ENCODE data around the gene TRAF1.

TRAF1 gene

DNA sequence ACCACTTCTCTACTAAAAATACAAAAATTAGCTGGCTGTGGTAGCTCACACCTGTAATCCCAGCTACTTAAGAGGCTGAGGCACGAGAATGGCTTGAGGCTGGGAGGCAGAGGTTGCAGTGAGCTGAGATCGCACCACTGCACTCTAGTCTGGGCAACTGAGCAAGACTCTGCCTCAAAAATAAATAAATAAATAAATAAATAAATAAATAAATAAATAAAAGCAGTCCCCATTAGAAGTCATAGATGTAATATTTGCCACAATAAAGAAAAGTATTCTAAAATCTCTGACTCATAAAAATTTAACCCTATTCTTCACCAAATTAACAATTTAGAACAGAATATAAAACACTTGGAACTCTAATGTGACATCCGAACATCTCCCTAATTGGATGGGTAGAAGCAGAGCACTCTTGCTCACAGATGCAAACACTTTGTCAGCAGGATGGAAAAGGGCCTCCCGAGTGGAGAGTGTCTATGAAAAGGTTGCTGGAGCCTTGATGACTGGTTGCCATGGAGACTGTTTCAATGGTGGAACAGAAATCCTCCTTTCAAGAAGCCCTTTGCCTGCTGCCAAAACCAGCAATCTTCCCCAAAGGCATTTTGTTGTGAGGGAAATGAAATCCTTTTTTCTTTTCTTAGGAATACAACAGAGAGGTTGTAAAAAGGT, 38.9 kb upstream of the TRAF1 start:
- WGBS (ENCODE audit: insufficient coverage) = 90% methylated on average over 1 of the region's 4 CpGs
- ChIA-PET POLR2A (no interaction called here), CTCF (interaction anchor here (0.9 kb wide), 2 partner anchors 95 to 97 kb away, joined by 3 to 4 read pairs; no protein-coding TSS in a partner anchor)
- no peak for DNase-seq
- Histone ChIP-seq H3K36me3 (ENCODE audit: control insufficient read depth in 4 of 4, insufficient read depth in 4 of 4, low read length in 3 of 4) (peaks cover 0 to 7% (median 2%) of the 10 kb centered on the region in 4 experiments), H3K4me1 (ENCODE audit: control extremely low read depth in 1 of 4, control insufficient read depth in 4 of 4, insufficient read depth in 4 of 4, low read length in 3 of 4) (no peaks in the 10 kb centered on the region), H3K4me3 (ENCODE audit: control insufficient read depth in 1 of 7, extremely low read depth in 1 of 7, insufficient read depth in 4 of 7, low read depth in 2 of 7, low read length in 6 of 7) (no peak overlapping the region), H3K27me3 (replicated peaks in 2 of 5; ENCODE audit: control insufficient read depth in 4 of 5, insufficient read depth in 5 of 5, low read length in 4 of 5) (no peaks in the 10 kb centered on the region), H3K27ac (ENCODE audit: insufficient read depth in 1 of 2, low read depth in 1 of 2, low read length in 2 of 2, poor library complexity in 1 of 2, severe bottlenecking in 2 of 2) (no peak overlapping the region), H3K9me3 (ENCODE audit: control extremely low read depth in 1 of 5, control insufficient read depth in 4 of 5, insufficient read depth in 2 of 5, low read depth in 1 of 5, low read length in 4 of 5) (no peaks in the 10 kb centered on the region)

DNA sequence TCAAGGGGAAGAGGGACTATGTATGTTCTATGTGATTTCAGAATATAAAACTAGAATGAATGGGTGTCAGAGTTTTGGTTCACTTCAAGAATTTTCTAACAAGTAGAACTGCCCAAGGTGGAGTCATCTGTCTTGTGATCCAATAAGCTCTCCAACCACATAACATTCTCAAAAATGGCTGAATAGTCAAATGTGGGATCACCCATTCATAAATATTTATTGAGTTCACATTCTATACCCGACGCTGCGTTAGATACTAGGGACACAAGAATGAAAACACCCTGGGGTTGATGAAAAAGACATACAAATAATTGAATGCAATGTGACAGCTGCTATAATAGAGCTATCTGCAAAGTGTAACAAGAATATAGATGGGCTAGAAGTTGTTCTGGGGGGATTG, 35.3 kb upstream of the TRAF1 start:
- Histone ChIP-seq H3K4me3 (ENCODE audit: control insufficient read depth in 1 of 7, extremely low read depth in 1 of 7, insufficient read depth in 4 of 7, low read depth in 2 of 7, low read length in 6 of 7) (no peak overlapping the region), H3K27me3 (replicated peaks in 2 of 5; ENCODE audit: control insufficient read depth in 4 of 5, insufficient read depth in 5 of 5, low read length in 4 of 5) (no peaks in the 10 kb centered on the region), H3K27ac (ENCODE audit: insufficient read depth in 1 of 2, low read depth in 1 of 2, low read length in 2 of 2, poor library complexity in 1 of 2, severe bottlenecking in 2 of 2) (no peak overlapping the region), H3K36me3 (ENCODE audit: control insufficient read depth in 4 of 4, insufficient read depth in 4 of 4, low read length in 3 of 4) (peaks cover 0 to 7% (median 2%) of the 10 kb centered on the region in 4 experiments), H3K4me1 (ENCODE audit: control extremely low read depth in 1 of 4, control insufficient read depth in 4 of 4, insufficient read depth in 4 of 4, low read length in 3 of 4) (no peaks in the 10 kb centered on the region), H3K9me3 (ENCODE audit: control extremely low read depth in 1 of 5, control insufficient read depth in 4 of 5, insufficient read depth in 2 of 5, low read depth in 1 of 5, low read length in 4 of 5) (no peaks in the 10 kb centered on the region)
- WGBS (ENCODE audit: insufficient coverage) = no CpG with 5 or more reads among the region's 3 CpGs
- no peak for DNase-seq
- ChIA-PET POLR2A (no interaction called here), CTCF (interaction anchor here (1.2 to 3.3 kb wide), 2 partner anchors 17 to 20 kb away, joined by 3 to 14 read pairs; no protein-coding TSS in a partner anchor)

DNA sequence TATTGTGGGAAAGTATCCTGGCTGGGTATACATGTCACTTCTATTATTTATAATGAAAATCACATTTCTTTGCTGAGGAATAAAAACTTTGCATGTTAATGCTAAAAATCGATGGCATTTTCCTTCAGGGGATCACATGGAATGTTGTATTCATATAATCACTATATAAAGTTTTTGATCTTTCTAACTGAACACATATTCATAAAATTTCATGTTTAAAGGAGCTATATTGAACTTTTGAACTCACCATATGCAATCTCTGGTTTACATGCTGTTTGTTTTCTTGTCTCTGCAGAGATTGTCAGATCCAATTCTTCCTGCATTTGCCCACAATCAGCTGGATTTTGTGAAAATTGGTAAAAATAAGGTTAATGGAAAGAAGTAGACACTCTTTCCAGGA, 33.4 kb upstream of the TRAF1 start:
- Histone ChIP-seq H3K27me3 (replicated peaks in 2 of 5; ENCODE audit: control insufficient read depth in 4 of 5, insufficient read depth in 5 of 5, low read length in 4 of 5) (no peaks in the 10 kb centered on the region), H3K9me3 (ENCODE audit: control extremely low read depth in 1 of 5, control insufficient read depth in 4 of 5, insufficient read depth in 2 of 5, low read depth in 1 of 5, low read length in 4 of 5) (no peaks in the 10 kb centered on the region), H3K4me3 (ENCODE audit: control insufficient read depth in 1 of 7, extremely low read depth in 1 of 7, insufficient read depth in 4 of 7, low read depth in 2 of 7, low read length in 6 of 7) (no peak overlapping the region), H3K36me3 (ENCODE audit: control insufficient read depth in 4 of 4, insufficient read depth in 4 of 4, low read length in 3 of 4) (peaks cover 0 to 7% (median 2%) of the 10 kb centered on the region in 4 experiments), H3K27ac (ENCODE audit: insufficient read depth in 1 of 2, low read depth in 1 of 2, low read length in 2 of 2, poor library complexity in 1 of 2, severe bottlenecking in 2 of 2) (no peak overlapping the region), H3K4me1 (ENCODE audit: control extremely low read depth in 1 of 4, control insufficient read depth in 4 of 4, insufficient read depth in 4 of 4, low read length in 3 of 4) (no peaks in the 10 kb centered on the region)
- WGBS (ENCODE audit: insufficient coverage) = no CpG with 5 or more reads among the region's 1 CpG
- no peak for DNase-seq
- CTCF ChIA-PET = interaction anchor here (1.2 to 1.5 kb wide), 3 partner anchors 10 to 108 kb away, joined by 3 to 4 read pairs (median 4); no protein-coding TSS in a partner anchor
- POLR2A ChIA-PET = no interaction called here

DNA sequence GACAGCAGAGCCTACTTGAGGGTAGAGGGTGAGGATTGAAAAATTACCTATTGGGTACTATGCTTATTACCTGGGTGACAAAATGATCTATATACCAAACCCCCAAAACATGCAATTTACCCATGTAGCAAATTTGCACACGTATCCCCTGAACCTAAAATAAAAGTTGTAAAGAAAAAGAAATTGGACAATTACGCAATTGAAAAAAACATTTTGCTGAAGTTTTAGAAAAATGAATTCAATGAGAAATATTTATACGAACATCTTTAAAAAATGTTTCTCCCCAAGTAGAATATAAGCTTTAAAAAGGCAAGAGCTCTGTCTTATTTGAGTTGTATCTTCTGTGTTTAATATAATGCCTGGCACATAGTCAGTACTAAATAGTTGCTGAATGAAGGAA, 30.3 kb upstream of the TRAF1 start:
- CTCF ChIA-PET = no interaction called here
- H3K27me3 ChIP-seq (replicated peaks in 2 of 5; ENCODE audit: control insufficient read depth in 4 of 5, insufficient read depth in 5 of 5, low read length in 4 of 5) = no peaks in the 10 kb centered on the region

DNA sequence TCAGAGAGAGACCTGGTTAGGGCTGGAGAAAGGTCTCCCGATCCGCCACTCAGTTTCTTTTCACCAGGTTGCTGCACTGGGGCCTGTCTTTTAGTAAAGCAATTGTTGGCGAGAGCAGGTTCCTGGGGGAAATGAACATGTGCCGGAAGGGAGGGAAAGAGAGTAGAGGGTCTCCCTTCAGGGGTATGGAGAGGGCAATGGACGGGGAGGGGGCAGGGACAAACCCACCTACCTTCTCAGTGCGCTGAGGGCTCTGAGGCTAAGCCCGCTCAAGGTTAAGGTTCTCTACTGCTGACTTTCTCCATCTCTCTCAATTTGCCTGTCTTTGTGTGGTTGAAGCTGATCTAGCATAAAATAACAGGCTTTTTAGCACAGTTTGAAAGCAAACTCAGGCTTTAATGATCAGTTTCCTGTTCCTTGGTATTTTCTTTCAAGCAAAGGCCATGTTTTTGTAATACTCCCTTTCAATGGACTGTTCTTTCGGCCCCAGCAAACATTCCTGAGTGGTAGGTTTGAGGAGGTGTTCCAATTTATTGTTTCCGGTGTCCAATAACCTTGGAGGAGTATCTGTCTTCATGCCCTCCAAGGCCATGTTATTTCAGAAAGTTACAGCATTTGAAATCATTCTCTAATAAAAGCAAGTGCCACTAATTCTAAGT, 25.5 kb upstream of the TRAF1 start:
- no peaks in the 10 kb centered on the region for H3K4me1 ChIP-seq (ENCODE audit: control extremely low read depth in 1 of 4, control insufficient read depth in 4 of 4, insufficient read depth in 4 of 4, low read length in 3 of 4)
- no peak overlapping the region for H3K4me3 ChIP-seq (ENCODE audit: control insufficient read depth in 1 of 7, extremely low read depth in 1 of 7, insufficient read depth in 4 of 7, low read depth in 2 of 7, low read length in 6 of 7)
- WGBS (ENCODE audit: insufficient coverage) = 96% methylated on average over 5 of the region's 9 CpGs
- DNase-seq = no peak
- POLR2A ChIA-PET = interaction anchor here (0.6 kb wide), 1 partner anchor 172 kb away, joined by 4 read pairs; no protein-coding TSS in a partner anchor
- no peaks in the 10 kb centered on the region for H3K27me3 ChIP-seq (replicated peaks in 2 of 5; ENCODE audit: control insufficient read depth in 4 of 5, insufficient read depth in 5 of 5, low read length in 4 of 5)
- H3K27ac ChIP-seq (ENCODE audit: insufficient read depth in 1 of 2, low read depth in 1 of 2, low read length in 2 of 2, poor library complexity in 1 of 2, severe bottlenecking in 2 of 2) = no peak overlapping the region
- H3K9me3 ChIP-seq (ENCODE audit: control extremely low read depth in 1 of 5, control insufficient read depth in 4 of 5, insufficient read depth in 2 of 5, low read depth in 1 of 5, low read length in 4 of 5) = no peaks in the 10 kb centered on the region
- peaks cover 0 to 2% (median 2%) of the 10 kb centered on the region in 4 experiments for H3K36me3 ChIP-seq (ENCODE audit: control insufficient read depth in 4 of 4, insufficient read depth in 4 of 4, low read length in 3 of 4)
- CTCF ChIA-PET = no interaction called here

More for the DNA sequence above, 30.3 kb upstream of the TRAF1 start:
- Histone ChIP-seq H3K4me1 (ENCODE audit: control extremely low read depth in 1 of 4, control insufficient read depth in 4 of 4, insufficient read depth in 4 of 4, low read length in 3 of 4) (no peaks in the 10 kb centered on the region), H3K27ac (ENCODE audit: insufficient read depth in 1 of 2, low read depth in 1 of 2, low read length in 2 of 2, poor library complexity in 1 of 2, severe bottlenecking in 2 of 2) (no peak overlapping the region), H3K9me3 (ENCODE audit: control extremely low read depth in 1 of 5, control insufficient read depth in 4 of 5, insufficient read depth in 2 of 5, low read depth in 1 of 5, low read length in 4 of 5) (no peaks in the 10 kb centered on the region), H3K4me3 (ENCODE audit: control insufficient read depth in 1 of 7, extremely low read depth in 1 of 7, insufficient read depth in 4 of 7, low read depth in 2 of 7, low read length in 6 of 7) (no peak overlapping the region), H3K36me3 (ENCODE audit: control insufficient read depth in 4 of 4, insufficient read depth in 4 of 4, low read length in 3 of 4) (peaks cover 0 to 9% (median 2%) of the 10 kb centered on the region in 4 experiments)
- POLR2A ChIA-PET = no interaction called here
- WGBS (ENCODE audit: insufficient coverage) = no CpG with 5 or more reads among the region's 3 CpGs
- no peak for DNase-seq

DNA sequence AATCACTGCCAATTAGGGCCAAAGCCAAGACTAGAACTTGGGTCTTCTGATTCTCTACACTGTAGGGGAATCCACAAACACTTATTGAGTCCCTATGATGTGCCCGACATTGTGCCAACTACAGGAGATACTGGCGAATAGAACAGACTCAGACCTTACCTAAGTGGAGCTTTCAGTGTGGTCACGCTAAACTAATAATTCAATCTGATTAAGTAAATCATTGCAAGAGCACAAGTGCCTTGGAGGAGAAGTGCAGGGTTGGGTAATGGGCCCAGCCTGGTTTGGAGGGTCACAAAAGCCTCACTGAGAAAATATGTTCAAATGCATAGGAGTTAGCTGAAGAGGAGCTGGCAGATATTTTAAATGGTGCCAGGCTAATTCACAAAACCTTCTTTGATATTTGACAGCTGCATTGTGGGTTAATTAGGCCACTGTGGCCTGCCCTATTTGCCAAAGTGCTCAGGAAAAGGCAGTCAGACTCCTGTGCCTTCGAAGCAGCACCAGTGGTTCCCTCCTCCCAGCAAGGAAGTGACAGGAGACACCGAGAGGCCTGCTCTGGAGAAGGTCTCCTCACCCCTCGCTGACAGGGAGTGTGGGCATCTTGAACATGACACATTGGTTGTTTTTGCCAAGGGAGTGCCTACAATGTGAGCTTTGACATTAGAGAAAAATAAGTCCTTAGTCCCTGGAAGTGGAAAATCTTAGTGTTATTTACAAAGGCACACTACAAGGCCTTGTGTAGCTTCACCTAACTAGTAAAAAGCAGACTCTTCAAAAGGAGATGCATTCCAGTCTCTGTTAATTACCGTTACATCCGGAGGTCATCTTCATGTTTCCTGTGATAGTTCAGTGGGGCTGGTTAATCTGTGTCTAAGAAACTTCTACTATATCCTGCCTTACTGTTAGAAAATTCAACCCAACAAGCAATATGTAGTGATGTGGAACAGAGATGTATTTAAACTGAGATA, 24.1 kb upstream of the TRAF1 start:
- WGBS (ENCODE audit: insufficient coverage) = 81% methylated on average over 3 of the region's 8 CpGs
- no peak overlapping the region for H3K27ac ChIP-seq (ENCODE audit: insufficient read depth in 1 of 2, low read depth in 1 of 2, low read length in 2 of 2, poor library complexity in 1 of 2, severe bottlenecking in 2 of 2)
- H3K4me1 ChIP-seq (ENCODE audit: control extremely low read depth in 1 of 4, control insufficient read depth in 4 of 4, insufficient read depth in 4 of 4, low read length in 3 of 4) = peaks cover 0 to 10% (median 2%) of the 10 kb centered on the region in 4 experiments
- no peaks in the 10 kb centered on the region for H3K9me3 ChIP-seq (ENCODE audit: control extremely low read depth in 1 of 5, control insufficient read depth in 4 of 5, insufficient read depth in 2 of 5, low read depth in 1 of 5, low read length in 4 of 5)
- ChIA-PET CTCF (interaction anchor here (1.3 kb wide), 1 partner anchor 13 kb away, joined by 5 read pairs; no protein-coding TSS in a partner anchor), POLR2A (no interaction called here)
- no peak overlapping the region for H3K4me3 ChIP-seq (ENCODE audit: control insufficient read depth in 1 of 7, extremely low read depth in 1 of 7, insufficient read depth in 4 of 7, low read depth in 2 of 7, low read length in 6 of 7)
- H3K27me3 ChIP-seq (replicated peaks in 2 of 5; ENCODE audit: control insufficient read depth in 4 of 5, insufficient read depth in 5 of 5, low read length in 4 of 5) = no peaks in the 10 kb centered on the region
- DNase-seq = no peak
- peaks cover 0 to 2% (median 2%) of the 10 kb centered on the region in 4 experiments for H3K36me3 ChIP-seq (ENCODE audit: control insufficient read depth in 4 of 4, insufficient read depth in 4 of 4, low read length in 3 of 4)
